NB4 (cell line): ENCODE results near the gene S100A12.

Source experiments
- DNase-seq: peaks from one replicate; pipeline ENCODE4 v3.0.0; 2010; ENCODE audit warnings: low read depth
- H3K4me3 ChIP-seq: one replicate; pipeline ENCODE4 v1.5.1; 2011; ENCODE audit warnings: mild to moderate bottlenecking, low read depth, low read length, moderate library complexity
- CTCF ChIP-seq: IDR thresholded peaks from one replicate; pipeline ENCODE4 v1.5.1; 2012; ENCODE audit warnings: low read depth, low read length
- MAX ChIP-seq: IDR thresholded peaks from 2 replicates; pipeline ENCODE4 v1.6.1; 2011; ENCODE audit warnings: low read depth, low read length
- MYC ChIP-seq: IDR thresholded peaks from 2 replicates; pipeline ENCODE4 v1.6.1; 2011; ENCODE audit warnings: low read depth, low read length
- POLR2A ChIP-seq: IDR thresholded peaks from 2 replicates; pipeline ENCODE4 v1.6.1; 2011; ENCODE audit warnings: mild to moderate bottlenecking; ENCODE audit not compliant: insufficient read length; ENCODE audit errors: extremely low read depth

S100A12 gene

GRCh38 chr1:153387001-153387400 lies 11.6 kb upstream of the S100A12 start:
- TF ChIP-seq MAX (no peak), POLR2A (no peak), MYC (no peak), CTCF (no peak)
- DNase-seq: no peak
- no peak overlapping the region for H3K4me3 ChIP-seq

DNA sequence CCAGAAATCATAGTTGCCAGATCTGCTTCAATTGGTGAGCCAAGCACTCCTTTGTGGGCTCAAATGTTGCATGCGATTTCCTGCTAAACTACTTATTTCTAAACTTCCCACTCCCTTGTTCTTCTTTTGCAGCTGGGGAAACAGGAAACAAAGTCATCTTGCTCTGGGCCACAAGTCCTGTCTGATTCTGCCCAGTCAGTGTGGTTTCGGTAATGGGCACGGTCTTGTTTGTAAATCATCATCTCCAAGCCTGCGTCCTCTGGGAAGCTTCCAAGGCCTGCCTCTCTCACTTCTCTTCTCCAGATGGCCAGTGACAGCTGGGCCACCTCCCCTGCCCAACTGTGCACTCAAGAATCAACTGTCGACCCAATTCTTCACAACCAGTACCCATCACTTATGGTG lies 11.1 kb upstream of the S100A12 start:
- H3K4me3 ChIP-seq: no peak overlapping the region
- TF ChIP-seq MYC (no peak), MAX (0 out of 2 replicates have a peak, but pooled peaks have one; percentile 28)
- DNase-seq: peak; percentile 90

DNA sequence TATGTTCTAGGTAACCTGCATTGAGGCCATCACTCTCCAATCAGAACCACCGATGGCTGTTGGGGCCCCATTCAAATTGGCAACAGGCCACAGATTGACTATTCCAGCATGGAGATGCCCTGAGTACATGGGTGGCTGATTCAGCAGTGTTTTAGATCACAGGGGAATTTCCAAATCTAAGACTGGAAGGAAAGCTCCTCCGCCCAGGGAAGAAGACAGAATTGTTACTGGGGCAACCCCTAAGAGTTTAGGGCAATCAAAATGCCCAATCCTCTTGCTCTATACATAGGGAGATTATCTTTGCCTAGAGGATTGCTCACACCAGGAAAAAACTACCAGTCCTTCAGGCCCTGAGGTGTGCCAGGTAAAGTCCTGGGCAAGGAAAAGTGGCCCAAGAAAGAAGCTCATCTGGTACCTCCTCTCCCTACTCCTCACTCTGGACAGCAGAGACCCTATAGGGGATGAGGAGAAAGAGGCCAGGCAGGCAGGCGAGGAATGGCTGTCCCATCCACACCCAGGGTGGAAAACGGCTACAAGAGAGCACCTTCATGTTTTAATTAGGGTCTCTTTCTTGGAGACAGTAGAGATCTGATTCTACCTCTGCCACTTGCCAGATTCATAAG lies 9.6 kb upstream of the S100A12 start:
- TF ChIP-seq MYC (no peak), MAX (no peak), CTCF (no peak), POLR2A (no peak)
- DNase-seq: no peak
- no peak overlapping the region for H3K4me3 ChIP-seq

DNA sequence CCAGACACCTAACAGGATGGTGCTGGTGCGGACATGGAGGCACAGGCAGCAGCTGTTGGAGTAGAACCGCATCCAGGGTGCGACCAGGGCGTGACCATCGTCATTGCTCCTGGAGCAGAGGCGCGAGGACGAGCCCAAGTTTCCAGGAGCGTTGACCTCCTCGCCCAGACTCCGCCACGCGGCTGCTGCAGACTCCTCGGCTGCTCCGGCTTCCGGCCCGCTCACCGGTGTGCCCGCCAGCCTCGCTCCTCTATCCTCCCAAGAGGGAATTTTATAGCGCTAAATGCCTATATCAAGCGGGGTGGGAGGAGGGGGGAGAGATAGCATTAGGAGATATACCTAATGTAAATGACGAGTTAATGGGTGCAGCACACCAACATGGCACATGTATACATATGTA lies 5.3 kb upstream of the S100A12 start:
- H3K4me3 ChIP-seq: no peak overlapping the region
- no peak for DNase-seq

GRCh38 chr1:153379591-153379990 lies 4.2 kb upstream of the S100A12 start:
- H3K4me3 ChIP-seq: no peak overlapping the region
- TF ChIP-seq POLR2A: no peak
- TF ChIP-seq MAX: no peak
- TF ChIP-seq CTCF: no peak
- TF ChIP-seq MYC: no peak
- no peak for DNase-seq

More for the DNA sequence above, 5.3 kb upstream of the S100A12 start:
- TF ChIP-seq MAX (no peak), CTCF (no peak), MYC (no peak)

GRCh38 chr1:153374071-153374470 lies 1.4 kb downstream of the S100A12 start:
- H3K4me3 ChIP-seq: no peak overlapping the region
- no peak for DNase-seq
- TF ChIP-seq CTCF: no peak
- TF ChIP-seq MAX: no peak
- no peak for TF ChIP-seq MYC
- no peak for TF ChIP-seq POLR2A
